Fibroblast of the aortic adventitia (primary cell): ENCODE data around the gene RBM23. TPM values are rescaled to one million over a fixed set of nuclear protein-coding genes. Genes with fewer than 3 reads are reported as not detected.

Source experiments
- DNase-seq: peaks from one replicate; pipeline ENCODE4 v3.0.0-alpha.2; 2010; ENCODE audit warnings: low read depth
- H3K4me3 ChIP-seq: 2 replicates; pipeline ENCODE4 v1.5.1; 2011; ENCODE audit warnings: low read depth, mild to moderate bottlenecking, control low read depth, low read length, moderate library complexity
- small RNA-seq: library from RNA; depleted of rRNA; stranded (forward); fragments of <200 nt; gene quantifications from one replicate; pipeline ENCODE3, GENCODE V24; 2012
- total RNA-seq: library from RNA; depleted of rRNA; stranded (reverse); fragments of >200 nt; gene quantifications from 2 replicates; pipeline ENCODE4 v1.2.3, GENCODE V29; 2012; ENCODE audit warnings: low replicate concordance
- TF ChIP-seq, protein P1 (sequence below): IDR thresholded peaks from 2 replicates; pipeline ENCODE4 v1.5.1; 2011; ENCODE audit warnings: mild to moderate bottlenecking, low read length, control low read depth, inconsistent platforms; ENCODE audit not compliant: insufficient read depth

The RBM23 gene
- total RNA-seq, 1 donor = 101 TPM

DNA sequence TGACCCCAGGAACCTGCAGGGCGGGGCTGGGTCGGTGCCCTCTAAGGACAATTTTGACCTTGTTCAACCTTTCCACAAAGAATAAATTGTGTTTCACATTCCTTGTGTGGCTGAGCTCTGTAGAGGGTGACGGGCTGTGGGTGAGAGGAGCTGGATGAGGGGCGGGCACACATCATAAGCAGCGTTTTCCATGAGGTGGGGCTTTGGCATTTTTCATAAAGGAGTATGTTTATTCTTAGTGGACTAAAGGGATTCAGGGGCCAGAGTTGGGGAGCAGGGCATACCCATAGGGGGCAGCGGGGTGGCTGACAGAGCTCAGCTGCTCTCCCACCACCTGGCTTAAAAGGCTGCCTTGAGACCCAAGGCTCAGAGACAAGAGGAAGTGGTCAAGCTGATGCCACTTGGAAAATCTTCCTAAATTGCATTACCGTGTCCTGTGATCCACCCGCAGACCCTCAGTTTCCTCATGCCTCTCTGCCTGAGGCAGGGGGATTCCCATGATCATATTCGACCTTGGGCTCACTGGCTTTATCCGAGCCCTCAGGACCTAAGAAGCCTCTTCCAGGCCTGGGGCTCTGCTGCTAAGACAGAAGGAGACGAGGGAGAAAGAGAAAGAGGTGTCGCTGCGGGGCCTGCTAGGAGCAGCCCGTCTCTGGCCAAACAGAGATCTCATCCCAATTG, 71.1 kb downstream of the RBM23 start:
- DNase-seq = peak; percentile 78
- TF ChIP-seq, protein P1, sequence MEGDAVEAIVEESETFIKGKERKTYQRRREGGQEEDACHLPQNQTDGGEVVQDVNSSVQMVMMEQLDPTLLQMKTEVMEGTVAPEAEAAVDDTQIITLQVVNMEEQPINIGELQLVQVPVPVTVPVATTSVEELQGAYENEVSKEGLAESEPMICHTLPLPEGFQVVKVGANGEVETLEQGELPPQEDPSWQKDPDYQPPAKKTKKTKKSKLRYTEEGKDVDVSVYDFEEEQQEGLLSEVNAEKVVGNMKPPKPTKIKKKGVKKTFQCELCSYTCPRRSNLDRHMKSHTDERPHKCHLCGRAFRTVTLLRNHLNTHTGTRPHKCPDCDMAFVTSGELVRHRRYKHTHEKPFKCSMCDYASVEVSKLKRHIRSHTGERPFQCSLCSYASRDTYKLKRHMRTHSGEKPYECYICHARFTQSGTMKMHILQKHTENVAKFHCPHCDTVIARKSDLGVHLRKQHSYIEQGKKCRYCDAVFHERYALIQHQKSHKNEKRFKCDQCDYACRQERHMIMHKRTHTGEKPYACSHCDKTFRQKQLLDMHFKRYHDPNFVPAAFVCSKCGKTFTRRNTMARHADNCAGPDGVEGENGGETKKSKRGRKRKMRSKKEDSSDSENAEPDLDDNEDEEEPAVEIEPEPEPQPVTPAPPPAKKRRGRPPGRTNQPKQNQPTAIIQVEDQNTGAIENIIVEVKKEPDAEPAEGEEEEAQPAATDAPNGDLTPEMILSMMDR = peak; percentile 33
- H3K4me3 ChIP-seq = peak overlapping the region; percentile 31

DNA sequence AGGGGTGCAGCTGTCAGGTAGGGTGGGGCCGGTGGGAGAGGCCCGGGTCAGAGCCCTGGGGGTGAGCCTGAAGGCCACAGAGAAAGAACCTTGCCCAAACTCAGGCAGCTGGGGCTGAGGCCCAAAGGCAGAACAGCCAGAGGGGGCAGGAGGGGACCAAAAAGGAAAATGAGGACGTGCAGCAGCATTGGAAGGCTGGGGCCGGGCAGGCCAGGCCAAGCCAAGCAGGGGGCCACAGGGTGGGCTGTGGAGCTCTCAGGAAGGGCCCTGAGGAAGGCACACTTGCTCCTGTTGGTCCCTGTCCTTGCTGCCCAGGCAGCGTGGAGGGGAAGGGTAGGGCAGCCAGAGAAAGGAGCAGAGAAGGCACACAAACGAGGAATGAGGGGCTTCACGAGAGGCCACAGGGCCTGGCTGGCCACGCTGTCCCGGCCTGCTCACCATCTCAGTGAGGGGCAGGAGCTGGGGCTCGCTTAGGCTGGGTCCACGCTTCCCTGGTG, 72.1 kb downstream of the RBM23 start:
- H3K4me3 ChIP-seq = no peak overlapping the region
- TF ChIP-seq, protein P1 = peak; percentile 20
- DNase-seq = no peak

DNA sequence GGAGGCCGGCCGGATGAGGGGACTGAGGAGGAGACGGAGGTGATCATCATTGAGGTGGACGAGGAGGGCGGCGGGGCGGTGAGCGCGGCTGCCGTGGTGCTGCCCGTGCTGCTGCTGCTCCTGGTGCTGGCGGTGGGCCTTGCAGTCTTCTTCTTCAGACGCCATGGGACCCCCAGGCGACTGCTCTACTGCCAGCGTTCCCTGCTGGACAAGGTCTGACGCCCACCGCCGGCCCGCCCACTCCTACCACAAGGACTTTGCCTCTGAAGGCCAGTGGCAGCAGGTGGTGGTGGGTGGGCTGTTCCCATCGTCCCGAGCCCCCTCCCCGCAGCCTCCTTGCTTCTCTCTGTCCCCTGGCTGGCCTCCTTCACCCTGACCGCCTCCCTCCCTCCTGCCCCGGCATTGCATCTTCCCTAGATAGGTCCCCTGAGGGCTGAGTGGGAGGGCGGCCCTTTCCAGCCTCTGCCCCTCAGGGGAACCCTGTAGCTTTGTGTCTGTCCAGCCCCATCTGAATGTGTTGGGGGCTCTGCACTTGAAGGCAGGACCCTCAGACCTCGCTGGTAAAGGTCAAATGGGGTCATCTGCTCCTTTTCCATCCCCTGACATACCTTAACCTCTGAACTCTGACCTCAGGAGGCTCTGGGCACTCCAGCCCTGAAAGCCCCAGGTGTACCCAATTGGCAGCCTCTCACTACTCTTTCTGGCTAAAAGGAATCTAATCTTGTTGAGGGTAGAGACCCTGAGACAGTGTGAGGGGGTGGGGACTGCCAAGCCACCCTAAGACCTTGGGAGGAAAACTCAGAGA, 72.9 kb downstream of the RBM23 start:
- DNase-seq = no peak
- no peak overlapping the region for H3K4me3 ChIP-seq
- TF ChIP-seq, protein P1 = no peak

DNA sequence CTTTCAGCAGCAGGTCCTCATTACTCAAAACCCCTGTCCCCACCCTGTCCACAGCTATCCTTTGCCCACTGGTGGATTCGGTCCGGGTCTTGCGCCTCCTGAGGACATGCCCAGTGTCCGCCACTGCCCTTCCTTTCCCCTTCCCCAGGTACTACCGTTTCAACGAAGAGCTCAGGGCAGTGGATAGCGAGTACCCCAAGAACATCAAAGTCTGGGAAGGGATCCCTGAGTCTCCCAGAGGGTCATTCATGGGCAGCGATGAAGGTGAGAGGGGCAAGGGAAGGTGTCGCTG, 73.9 kb downstream of the RBM23 start:
- no peak overlapping the region for H3K4me3 ChIP-seq
- TF ChIP-seq, protein P1 = no peak
- DNase-seq = no peak

DNA sequence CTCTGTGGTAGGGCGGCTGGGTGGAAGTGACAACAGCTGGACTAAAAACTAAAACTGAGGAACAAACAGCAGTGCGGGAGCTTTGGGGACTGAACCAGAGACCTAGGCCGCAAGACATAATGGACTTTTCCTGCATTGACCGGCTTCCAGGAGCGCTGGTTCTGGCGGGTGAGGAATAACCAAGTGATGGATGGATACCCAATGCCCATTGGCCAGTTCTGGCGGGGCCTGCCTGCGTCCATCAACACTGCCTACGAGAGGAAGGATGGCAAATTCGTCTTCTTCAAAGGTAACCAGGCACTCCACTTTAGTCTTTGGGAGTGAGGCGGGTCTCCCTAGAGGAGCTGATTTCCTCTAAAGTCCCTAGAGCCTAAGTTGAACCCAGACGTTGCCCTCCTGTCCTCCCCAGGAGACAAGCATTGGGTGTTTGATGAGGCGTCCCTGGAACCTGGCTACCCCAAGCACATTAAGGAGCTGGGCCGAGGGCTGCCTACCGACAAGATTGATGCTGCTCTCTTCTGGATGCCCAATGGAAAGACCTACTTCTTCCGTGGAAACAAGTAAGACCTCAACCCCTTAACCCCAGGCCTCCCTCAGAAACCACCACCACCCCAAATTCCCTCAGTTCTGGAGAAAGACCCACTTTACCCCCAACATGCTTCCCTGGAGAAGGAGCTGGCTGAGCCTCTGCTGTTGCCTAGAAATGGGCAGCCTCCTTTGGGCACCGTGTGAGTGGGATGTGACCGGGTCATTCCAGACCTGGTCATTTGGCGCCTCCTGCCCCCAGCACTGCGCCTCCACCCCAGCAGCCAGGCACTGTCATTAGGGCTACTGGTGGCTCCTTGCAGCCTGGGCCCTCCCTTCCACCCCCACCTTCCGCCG, 74.5 kb downstream of the RBM23 start:
- no peak overlapping the region for H3K4me3 ChIP-seq
- no peak for DNase-seq
- TF ChIP-seq, protein P1 = no peak

Small RNA genes within 50 kb of the gene (small RNA-seq; reads per million reads assigned to genes)
- gene RF00019 = not detected

Other genes with a start within 250 kb of the RBM23 start
- 50.9 and 66.4 TPM in 2 replicates for gene OXA1L, start 152.5 kb downstream of the RBM23 start, total RNA-seq
- gene SLC7A7, start 103.7 kb downstream of the RBM23 start, total RNA-seq = 2.5 and 16.5 TPM in 2 replicates
- 14.2 and 69.9 TPM in 2 replicates for gene MRPL52, start 89.3 kb downstream of the RBM23 start, total RNA-seq
- gene MMP14, start 82.6 kb downstream of the RBM23 start, total RNA-seq = 258 and 311 TPM in 2 replicates
- 104 and 107 TPM in 2 replicates for gene LRP10, start 47.4 kb downstream of the RBM23 start, total RNA-seq
- gene REM2, start 35.9 kb downstream of the RBM23 start, total RNA-seq = 0.09 TPM in 1 of 2 replicates, not detected in the other
- 23.0 and 53.5 TPM in 2 replicates for gene PRMT5, start 10.2 kb upstream of the RBM23 start, total RNA-seq
- gene HAUS4, start 37.9 kb upstream of the RBM23 start, total RNA-seq = 29.3 and 31.2 TPM in 2 replicates
- gene AJUBA, start 63.4 kb upstream of the RBM23 start, total RNA-seq = 14.6 and 47.6 TPM in 2 replicates
- gene C14orf93, start 91.0 kb upstream of the RBM23 start, total RNA-seq = 7.0 and 8.1 TPM in 2 replicates
- gene PSMB5, start 115.8 kb upstream of the RBM23 start, total RNA-seq = 164 and 176 TPM in 2 replicates
- not detected in 2 replicates for gene PSMB11, start 123.1 kb upstream of the RBM23 start, total RNA-seq
- gene CDH24, start 138.4 kb upstream of the RBM23 start, total RNA-seq = 2.4 and 3.7 TPM in 2 replicates
- 91.8 and 97.0 TPM in 2 replicates for gene ACIN1, start 176.0 kb upstream of the RBM23 start, total RNA-seq
- gene C14orf119, start 176.4 kb upstream of the RBM23 start, total RNA-seq = 13.0 and 60.2 TPM in 2 replicates
- 1.8 TPM in 1 of 2 replicates, not detected in the other for gene CIROP, start 185.8 kb upstream of the RBM23 start, total RNA-seq
- not detected in 2 replicates for gene CEBPE, start 200.1 kb upstream of the RBM23 start, total RNA-seq